Breast epithelium (tissue), 4 donors: ENCODE data around the gene ZNRF3. TPM values are rescaled to one million over a fixed set of nuclear protein-coding genes. Genes with fewer than 3 reads are reported as not detected.

Source experiments
- DNase-seq, 2 donors: peaks; one replicate each; pipeline ENCODE4 v3.0.0-alpha.2; 2019; ENCODE audit warnings: low spot score in 2 of 2
- H3K27ac ChIP-seq, 2 donors: fragments of 200-600 bp; sonication (generic) in 1 of 2; one replicate each; pipeline ENCODE4 v1.5.1; 2016 to 2019; ENCODE audit warnings: mild to moderate bottlenecking in 1 of 2
- H3K27me3 ChIP-seq, 2 donors: fragments of 200-600 bp; sonication (generic) in 1 of 2; one replicate each; pipeline versions ENCODE4 v1.5.1 to v1.6.0; 2017 to 2019; ENCODE audit warnings: control low read depth in 1 of 2, mild to moderate bottlenecking in 1 of 2
- H3K36me3 ChIP-seq: fragments of 200-600 bp; one replicate; pipeline ENCODE4 v1.5.1; 2019
- H3K4me1 ChIP-seq, 2 donors: fragments of 200-600 bp; sonication (generic); one replicate each; pipeline ENCODE4 v1.5.1; 2016 to 2019; ENCODE audit warnings: control low read depth in 1 of 2
- H3K4me3 ChIP-seq, 3 donors: fragments of 200-600 bp; sonication (generic); 1 replicate in 2 of 3; 2 replicates in 1 of 3; pipeline ENCODE4 v1.5.1; 2016 to 2019; ENCODE audit warnings: mild to moderate bottlenecking in 3 of 3, moderate library complexity in 2 of 3
- H3K9me3 ChIP-seq, 2 donors: fragments of 200-600 bp; sonication (generic) in 1 of 2; one replicate each; pipeline ENCODE4 v1.5.1; 2016 to 2019; ENCODE audit warnings: control low read depth in 1 of 2
- POLR2A ChIP-seq: fragments of 450-650 bp; IDR thresholded peaks from one replicate; pipeline ENCODE4 v1.6.1; 2016; ENCODE audit warnings: antibody characterized with exemption, mild to moderate bottlenecking, moderate library complexity
- POLR2AphosphoS5 ChIP-seq, 3 donors: sonication (generic); formaldehyde crosslinking; IDR thresholded peaks; one replicate each; pipeline ENCODE4 v1.6.1; 2017; ENCODE audit warnings: antibody characterized with exemption in 3 of 3
- intact Hi-C: fragments of 100-400 bp; cut with DNase I; formaldehyde crosslinking; loops from one replicate; pipeline ENCODE4 v1.15.1; 2023; ENCODE audit warnings: low total_unique reads
- total RNA-seq, 3 donors: library from RNA; depleted of rRNA; stranded (reverse); fragments of >200 nt; gene quantifications; one replicate each; pipeline ENCODE4 v1.1.0, GENCODE V29; 2016
- TF ChIP-seq, protein P1 (sequence below), 3 donors: fragments of 450-650 bp; IDR thresholded peaks; one replicate each; pipeline ENCODE4 v1.5.1; 2016 to 2017; ENCODE audit warnings: antibody characterized with exemption in 3 of 3, mild to moderate bottlenecking in 3 of 3, moderate library complexity in 3 of 3

The ZNRF3 gene
- total RNA-seq, 3 donors from 2014 or later = 6.9 to 7.9 (median 6.9) TPM

DNA sequence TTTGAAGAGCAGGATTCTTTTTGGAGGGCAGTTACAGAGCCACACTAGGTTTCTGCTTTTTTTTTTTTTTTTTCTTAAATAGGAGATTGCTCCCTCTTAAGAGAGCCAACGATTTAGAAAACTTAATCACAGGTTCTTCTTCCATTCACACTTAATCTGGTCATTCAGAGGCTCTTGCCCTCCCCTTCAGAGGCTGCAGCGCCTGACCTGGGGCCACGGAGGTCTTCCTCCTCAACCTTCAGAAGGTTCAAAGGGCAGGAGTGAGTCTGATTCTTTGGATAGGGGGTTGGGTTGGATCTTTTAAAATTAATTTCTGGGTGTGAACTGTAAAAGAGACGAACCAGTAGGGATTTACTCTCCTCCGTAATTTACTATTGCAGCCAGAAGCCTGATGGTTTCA lies 57.1 kb downstream of the ZNRF3 start:
- H3K4me1 ChIP-seq = no peaks in the 10 kb centered on the region
- no peak overlapping the region for H3K4me3 ChIP-seq
- no peaks in the 10 kb centered on the region for H3K9me3 ChIP-seq
- TF ChIP-seq POLR2AphosphoS5 (IDR thresholded peaks at IDR 0.05) (no peak), POLR2A (no peak)
- TF ChIP-seq, protein P1, sequence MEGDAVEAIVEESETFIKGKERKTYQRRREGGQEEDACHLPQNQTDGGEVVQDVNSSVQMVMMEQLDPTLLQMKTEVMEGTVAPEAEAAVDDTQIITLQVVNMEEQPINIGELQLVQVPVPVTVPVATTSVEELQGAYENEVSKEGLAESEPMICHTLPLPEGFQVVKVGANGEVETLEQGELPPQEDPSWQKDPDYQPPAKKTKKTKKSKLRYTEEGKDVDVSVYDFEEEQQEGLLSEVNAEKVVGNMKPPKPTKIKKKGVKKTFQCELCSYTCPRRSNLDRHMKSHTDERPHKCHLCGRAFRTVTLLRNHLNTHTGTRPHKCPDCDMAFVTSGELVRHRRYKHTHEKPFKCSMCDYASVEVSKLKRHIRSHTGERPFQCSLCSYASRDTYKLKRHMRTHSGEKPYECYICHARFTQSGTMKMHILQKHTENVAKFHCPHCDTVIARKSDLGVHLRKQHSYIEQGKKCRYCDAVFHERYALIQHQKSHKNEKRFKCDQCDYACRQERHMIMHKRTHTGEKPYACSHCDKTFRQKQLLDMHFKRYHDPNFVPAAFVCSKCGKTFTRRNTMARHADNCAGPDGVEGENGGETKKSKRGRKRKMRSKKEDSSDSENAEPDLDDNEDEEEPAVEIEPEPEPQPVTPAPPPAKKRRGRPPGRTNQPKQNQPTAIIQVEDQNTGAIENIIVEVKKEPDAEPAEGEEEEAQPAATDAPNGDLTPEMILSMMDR (IDR thresholded peaks at IDR 0.05) = no peak
- intact Hi-C loops = no loop called here
- no peaks in the 10 kb centered on the region for H3K36me3 ChIP-seq
- H3K27ac ChIP-seq = no peak overlapping the region
- no peak for DNase-seq
- no peaks in the 10 kb centered on the region for H3K27me3 ChIP-seq

DNA sequence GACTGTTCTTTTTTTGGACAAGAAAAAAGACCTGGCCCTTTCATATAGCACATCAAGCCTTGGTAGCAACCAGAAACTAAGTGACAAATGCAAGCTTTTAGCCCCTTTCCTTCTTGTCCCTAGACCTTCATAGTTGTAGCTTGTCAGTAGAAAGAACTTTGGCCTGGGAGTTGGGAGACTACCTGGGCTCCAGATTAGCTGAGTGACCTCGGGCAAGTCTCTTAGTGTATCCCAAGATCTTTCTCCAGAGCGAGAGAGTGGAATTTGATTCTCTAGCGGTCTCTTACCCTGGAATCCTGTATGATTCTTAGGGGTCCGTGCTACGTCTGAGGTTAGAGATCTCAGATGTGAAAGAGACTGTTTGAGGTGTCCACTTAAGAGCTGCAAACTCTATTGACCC lies 59.0 kb downstream of the ZNRF3 start:
- no peak for DNase-seq
- Histone ChIP-seq H3K27ac (no peak overlapping the region), H3K4me1 (no peaks in the 10 kb centered on the region), H3K36me3 (no peaks in the 10 kb centered on the region), H3K27me3 (no peaks in the 10 kb centered on the region), H3K4me3 (no peak overlapping the region), H3K9me3 (peaks cover 0 to 8% of the 10 kb centered on the region in 2 donors)
- TF ChIP-seq POLR2AphosphoS5 (IDR thresholded peaks at IDR 0.05) = no peak
- TF ChIP-seq POLR2A = no peak
- TF ChIP-seq, protein P1 (IDR thresholded peaks at IDR 0.05) = no peak
- intact Hi-C loops = no loop called here

DNA sequence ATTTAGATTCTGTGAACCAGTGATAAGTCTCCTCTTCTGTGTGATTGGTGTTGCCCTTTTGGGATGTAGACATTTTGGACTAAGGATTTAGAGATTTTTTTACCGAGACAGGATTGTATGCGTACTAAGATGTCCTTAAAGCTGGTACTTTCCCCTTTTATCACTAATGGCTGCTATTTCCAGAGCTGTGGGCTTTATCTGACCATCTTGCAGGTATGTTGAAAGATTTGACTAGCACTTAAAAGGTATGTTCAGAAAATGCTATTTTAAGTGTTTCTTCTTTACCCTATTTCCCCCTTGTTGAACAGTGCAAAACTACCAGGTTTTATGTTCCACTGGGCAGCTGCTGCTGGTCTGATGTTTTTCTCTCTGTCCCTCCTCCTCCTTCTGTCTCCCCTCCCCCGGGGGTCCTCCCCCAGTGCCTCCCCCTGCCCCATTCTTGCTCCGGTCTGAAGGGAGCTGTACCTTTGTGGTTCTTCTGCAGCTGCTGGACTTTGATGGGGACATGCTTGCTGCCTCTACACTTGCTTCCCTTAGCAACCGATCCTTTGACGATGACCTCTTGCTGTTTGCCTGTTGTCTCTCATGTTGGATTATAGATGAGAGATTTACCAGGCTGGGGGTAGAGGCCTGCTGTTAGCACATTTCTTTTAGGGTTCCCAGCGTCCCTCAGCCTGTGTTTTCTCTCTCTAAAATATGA lies 59.6 kb downstream of the ZNRF3 start:
- TF ChIP-seq, protein P1 (IDR thresholded peaks at IDR 0.05) = no peak
- TF ChIP-seq POLR2A (no peak), POLR2AphosphoS5 (IDR thresholded peaks at IDR 0.05) (no peak)
- no peak for DNase-seq
- H3K4me3 ChIP-seq = no peak overlapping the region
- intact Hi-C loops = no loop called here
- H3K27ac ChIP-seq = no peak overlapping the region
- H3K27me3 ChIP-seq = no peaks in the 10 kb centered on the region
- no peaks in the 10 kb centered on the region for H3K36me3 ChIP-seq
- H3K9me3 ChIP-seq = peaks cover 0 to 12% of the 10 kb centered on the region in 2 donors
- H3K4me1 ChIP-seq = no peaks in the 10 kb centered on the region

DNA sequence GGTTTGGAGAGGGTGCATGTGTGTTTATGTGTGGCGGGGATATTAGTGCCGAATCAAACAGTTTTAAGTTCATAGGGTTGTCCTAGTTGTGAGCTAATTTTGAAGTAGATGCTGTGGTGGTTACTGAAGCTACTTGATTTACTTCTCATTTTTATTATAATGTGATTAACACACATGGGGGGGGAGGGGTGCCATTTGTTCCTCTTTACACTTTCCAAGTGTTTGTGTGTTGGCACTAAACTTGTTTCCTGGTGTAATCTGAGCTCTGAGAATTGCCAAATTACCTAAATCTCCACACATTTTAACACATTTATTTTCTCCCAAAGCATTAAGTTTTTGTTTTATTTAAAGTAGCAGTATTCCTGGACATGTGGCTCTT lies 60.1 kb downstream of the ZNRF3 start:
- peaks cover 0 to 12% of the 10 kb centered on the region in 2 donors for H3K9me3 ChIP-seq
- no peak overlapping the region for H3K27ac ChIP-seq
- no peak for DNase-seq
- no peaks in the 10 kb centered on the region for H3K36me3 ChIP-seq
- intact Hi-C loops = no loop called here
- no peaks in the 10 kb centered on the region for H3K4me1 ChIP-seq
- no peaks in the 10 kb centered on the region for H3K27me3 ChIP-seq
- no peak overlapping the region for H3K4me3 ChIP-seq
- TF ChIP-seq POLR2AphosphoS5 (IDR thresholded peaks at IDR 0.05) = no peak
- TF ChIP-seq, protein P1 (IDR thresholded peaks at IDR 0.05) = no peak
- no peak for TF ChIP-seq POLR2A

DNA sequence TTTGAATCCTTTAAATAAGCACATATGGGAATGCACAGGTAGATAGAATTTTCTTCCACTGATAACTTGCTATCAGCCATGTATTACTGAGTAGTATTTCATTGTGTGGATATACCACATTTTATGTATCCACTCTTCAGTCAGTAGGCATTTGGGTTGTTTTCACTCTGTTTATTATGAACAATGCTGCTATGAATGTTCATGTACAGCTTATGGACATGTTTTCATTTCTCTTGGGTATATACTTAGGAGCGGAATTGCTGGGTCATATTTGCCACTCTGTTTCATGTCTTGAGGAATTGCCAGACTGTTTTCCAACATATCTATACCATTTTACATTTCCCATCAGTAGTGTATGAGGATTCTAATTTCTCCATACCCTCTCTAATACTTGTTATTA lies 63.8 kb downstream of the ZNRF3 start:
- Histone ChIP-seq H3K4me1 (peaks cover 0 to 4% of the 10 kb centered on the region in 2 donors), H3K27ac (no peak overlapping the region), H3K4me3 (no peak overlapping the region), H3K27me3 (no peaks in the 10 kb centered on the region), H3K9me3 (peaks cover 0 to 12% of the 10 kb centered on the region in 2 donors), H3K36me3 (no peaks in the 10 kb centered on the region)
- TF ChIP-seq POLR2A (no peak), POLR2AphosphoS5 (IDR thresholded peaks at IDR 0.05) (no peak)
- TF ChIP-seq, protein P1 (IDR thresholded peaks at IDR 0.05) = no peak
- DNase-seq = no peak
- intact Hi-C loops = no loop called here
